Activated CD4-positive, alpha-beta T cell treated with anti-CD3 and anti-CD28 coated beads, Interleukin-2, amount 50 U/mL, for 1 hour (primary cell): Measurements from ENCODE around the gene CHKA.

ENCODE experiments used
- DNase-seq: peaks from one replicate; pipeline ENCODE4 v3.0.0-alpha.2; 2020

Gene CHKA

GRCh38 chr11:68028802-68029545, 92.2 kb downstream of the CHKA start:
- DNase-seq: no peak

- no peak for DNase-seq
Observed at GRCh38 chr11:68027667-68028066, 93.5 kb downstream of the CHKA start.

GRCh38 chr11:68026391-68027105, 94.6 kb downstream of the CHKA start:
- DNase-seq: no peak

GRCh38 chr11:68025047-68025446, 96.1 kb downstream of the CHKA start:
- DNase-seq: no peak

GRCh38 chr11:68024508-68024907, 96.7 kb downstream of the CHKA start:
- no peak for DNase-seq

- DNase-seq: no peak
Observed at GRCh38 chr11:68022531-68022930, 98.7 kb downstream of the CHKA start.

- DNase-seq: no peak
Observed at GRCh38 chr11:68021167-68021787, 99.9 kb downstream of the CHKA start.

- no peak for DNase-seq
Observed at GRCh38 chr11:68020575-68020974, 100.6 kb downstream of the CHKA start.

GRCh38 chr11:68019486-68019885, 101.7 kb downstream of the CHKA start:
- DNase-seq: no peak

- no peak for DNase-seq
Observed at GRCh38 chr11:68018730-68019190, 102.4 kb downstream of the CHKA start.

GRCh38 chr11:68017980-68018729, 103.0 kb downstream of the CHKA start:
- DNase-seq: no peak

GRCh38 chr11:68016904-68017817, 104.0 kb downstream of the CHKA start:
- DNase-seq: no peak

- DNase-seq: no peak
Observed at GRCh38 chr11:68016161-68016903, 104.9 kb downstream of the CHKA start.

GRCh38 chr11:68015467-68015866, 105.7 kb downstream of the CHKA start:
- no peak for DNase-seq

- DNase-seq: no peak
Observed at GRCh38 chr11:68014947-68015447, 106.2 kb downstream of the CHKA start.

GRCh38 chr11:68014157-68014946, 106.8 kb downstream of the CHKA start:
- DNase-seq: no peak

GRCh38 chr11:68013611-68014156, 107.5 kb downstream of the CHKA start:
- DNase-seq: no peak

- DNase-seq: no peak
Observed at GRCh38 chr11:68012843-68013610, 108.2 kb downstream of the CHKA start.
